HS-5 (cell line): ENCODE results near the gene AP5M1.
A peak's percentile ranks its signal among the peaks of the same experiment; 100 is the strongest.
"Not testable (repeated sequence)": the region's sequence is repeated elsewhere in the genome, so short reads cannot be mapped to it uniquely, and the experiment has no call there.

Source experiments
- DNase-seq: peaks from one replicate; pipeline ENCODE4 v3.0.0-alpha.2; 2012; ENCODE audit warnings: low read depth

The AP5M1 gene, protein sequence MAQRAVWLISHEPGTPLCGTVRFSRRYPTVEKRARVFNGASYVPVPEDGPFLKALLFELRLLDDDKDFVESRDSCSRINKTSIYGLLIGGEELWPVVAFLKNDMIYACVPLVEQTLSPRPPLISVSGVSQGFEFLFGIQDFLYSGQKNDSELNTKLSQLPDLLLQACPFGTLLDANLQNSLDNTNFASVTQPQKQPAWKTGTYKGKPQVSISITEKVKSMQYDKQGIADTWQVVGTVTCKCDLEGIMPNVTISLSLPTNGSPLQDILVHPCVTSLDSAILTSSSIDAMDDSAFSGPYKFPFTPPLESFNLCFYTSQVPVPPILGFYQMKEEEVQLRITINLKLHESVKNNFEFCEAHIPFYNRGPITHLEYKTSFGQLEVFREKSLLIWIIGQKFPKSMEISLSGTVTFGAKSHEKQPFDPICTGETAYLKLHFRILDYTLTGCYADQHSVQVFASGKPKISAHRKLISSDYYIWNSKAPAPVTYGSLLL

DNA sequence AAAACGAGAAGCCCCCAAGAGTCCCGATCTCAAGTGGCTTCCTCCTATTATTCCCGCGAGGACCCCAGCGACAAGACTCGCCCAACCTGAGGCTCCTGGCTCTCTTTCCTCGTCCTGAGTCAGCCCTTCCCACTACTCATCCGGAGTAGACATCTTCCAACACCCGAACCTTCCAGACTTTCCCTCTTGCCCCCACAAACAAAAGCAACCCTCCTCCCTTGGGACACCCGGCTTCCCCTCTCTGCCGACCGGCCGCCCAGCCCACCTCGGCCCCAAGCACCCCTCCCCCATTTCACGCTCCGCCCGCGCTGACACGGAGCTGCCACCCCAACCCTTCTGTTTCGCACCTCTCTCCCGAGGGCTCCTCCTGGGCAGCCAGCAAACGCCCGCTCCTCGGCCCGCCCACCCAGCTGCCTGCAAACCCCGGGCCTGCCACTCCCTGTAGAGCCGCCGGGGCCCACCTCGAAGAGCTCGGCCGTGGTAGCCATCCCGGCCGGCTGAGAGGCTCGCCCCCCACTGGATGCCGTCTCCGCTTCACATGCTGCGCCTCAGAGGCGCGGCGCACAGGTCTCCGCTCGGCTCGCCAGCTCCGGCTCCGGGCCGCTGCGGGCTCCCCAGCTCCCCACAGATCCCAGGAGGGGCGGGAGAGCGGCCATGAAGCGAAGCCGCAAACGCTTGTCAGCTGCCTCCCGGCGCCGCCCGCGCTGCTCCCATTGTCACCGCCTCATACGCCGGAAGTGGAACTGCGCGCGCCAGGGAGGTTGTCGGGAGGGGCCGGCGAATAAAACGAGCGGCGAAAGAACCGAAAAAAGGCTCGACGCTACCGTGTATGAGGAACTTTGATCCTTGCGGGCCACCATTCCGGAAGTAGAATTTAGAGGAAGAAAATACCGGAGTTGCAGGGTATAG is at the start of gene AP5M1, which contains the start of gene EXOC5:
AP5M1 (plus strand) TSS at position 811 of the 909 bp plus-strand sequence. CDS start 344 bp downstream, outside the sequence.
EXOC5 (minus strand) TSS at position 745 of the 909 bp plus-strand sequence; CDS start at position 488, 257 bp downstream.
- peak; percentile 62 for DNase-seq

DNA sequence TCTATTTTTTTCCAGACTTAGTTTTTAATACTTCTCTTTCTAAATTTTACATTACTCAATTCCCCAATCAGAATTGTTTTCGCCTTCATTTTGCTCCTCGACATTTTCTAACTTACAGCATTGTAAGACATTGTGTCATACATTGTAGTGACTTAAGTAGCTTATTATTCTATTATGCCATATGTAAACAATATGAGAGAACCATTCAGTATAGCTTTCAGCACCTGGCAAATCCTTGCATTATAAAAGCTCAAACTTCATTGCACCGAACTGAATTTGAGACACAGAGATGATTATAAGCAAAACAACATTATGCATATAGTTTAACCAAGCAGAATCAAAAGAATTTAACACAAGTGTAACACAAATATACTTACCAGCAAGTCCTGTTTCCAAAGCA is 46.8 kb upstream of the AP5M1 start:
- DNase-seq = no peak

DNA sequence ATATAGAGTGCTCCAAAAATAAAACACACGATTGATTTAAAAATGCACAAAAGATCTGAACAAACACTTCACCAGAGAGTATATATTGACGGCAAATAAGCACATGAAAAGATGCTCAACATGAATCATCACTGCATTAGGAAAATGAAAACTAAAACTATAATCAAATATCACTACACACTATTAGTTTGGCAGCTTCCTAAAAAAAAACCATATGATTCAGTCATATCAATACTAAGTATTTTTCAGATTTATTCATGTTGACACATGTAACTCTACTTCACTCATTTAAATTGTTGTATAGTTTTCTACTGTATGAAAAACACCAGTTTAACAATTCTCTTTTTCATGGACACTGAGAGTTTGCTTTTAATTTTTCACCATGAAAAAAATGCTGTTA is 41.7 kb upstream of the AP5M1 start:
- DNase-seq = no peak

DNA sequence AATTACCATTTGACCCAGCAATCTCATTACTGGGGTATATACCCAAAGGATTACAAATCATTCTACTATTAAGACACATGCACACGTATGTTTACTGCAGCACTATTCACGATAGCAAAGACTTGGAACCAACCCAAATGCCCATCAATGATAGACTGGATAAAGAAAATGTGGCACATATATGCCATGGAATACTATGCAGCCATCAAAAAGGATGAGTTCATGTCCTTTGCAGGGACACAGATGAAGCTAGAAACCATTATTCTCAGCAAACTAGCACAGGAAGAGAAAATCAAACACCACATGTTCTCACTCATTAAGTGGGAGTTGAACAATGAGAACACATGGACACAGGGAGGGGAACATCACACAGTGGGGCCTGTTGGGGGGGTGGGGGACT is 40.5 kb upstream of the AP5M1 start:
- not testable (repeated sequence) for DNase-seq

DNA sequence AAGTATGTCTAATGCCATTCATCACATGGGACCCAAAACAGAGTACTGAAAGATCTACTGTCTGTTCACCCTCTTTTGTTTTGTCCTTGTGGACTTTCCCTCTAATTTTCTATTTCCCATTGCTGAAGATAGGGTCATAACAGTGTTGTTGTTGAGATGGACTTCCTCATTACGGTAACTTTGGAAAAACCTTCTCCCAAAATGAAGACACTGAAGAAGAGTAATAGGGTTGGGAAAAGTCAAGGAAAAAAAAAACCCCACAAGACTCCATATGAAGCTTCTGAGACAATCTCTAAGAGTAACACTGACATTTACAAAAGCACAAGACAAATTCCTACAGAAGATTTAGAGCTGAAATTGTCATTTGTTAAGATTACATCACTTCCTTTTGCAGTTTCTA is 36.8 kb upstream of the AP5M1 start:
- DNase-seq = no peak

DNA sequence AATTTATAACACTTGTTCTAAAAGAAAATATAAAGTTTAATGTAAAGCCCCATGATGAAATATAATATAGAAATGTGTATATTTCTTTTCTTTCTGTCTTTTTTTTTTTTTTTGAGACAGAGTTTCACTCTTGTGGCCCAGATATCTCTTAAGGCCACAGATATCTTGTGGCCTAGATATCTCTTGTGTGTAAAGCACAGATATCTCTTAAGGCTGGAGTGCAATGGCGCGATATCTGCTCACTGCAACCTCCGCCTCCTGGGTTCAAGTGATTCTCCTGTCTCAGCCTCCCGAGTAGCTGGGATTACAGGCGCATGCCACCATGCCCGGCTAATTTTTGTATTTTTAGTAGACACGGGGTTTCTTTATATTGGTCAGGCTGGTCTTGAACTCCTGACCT is 28.7 kb upstream of the AP5M1 start:
- not testable (repeated sequence) for DNase-seq

DNA sequence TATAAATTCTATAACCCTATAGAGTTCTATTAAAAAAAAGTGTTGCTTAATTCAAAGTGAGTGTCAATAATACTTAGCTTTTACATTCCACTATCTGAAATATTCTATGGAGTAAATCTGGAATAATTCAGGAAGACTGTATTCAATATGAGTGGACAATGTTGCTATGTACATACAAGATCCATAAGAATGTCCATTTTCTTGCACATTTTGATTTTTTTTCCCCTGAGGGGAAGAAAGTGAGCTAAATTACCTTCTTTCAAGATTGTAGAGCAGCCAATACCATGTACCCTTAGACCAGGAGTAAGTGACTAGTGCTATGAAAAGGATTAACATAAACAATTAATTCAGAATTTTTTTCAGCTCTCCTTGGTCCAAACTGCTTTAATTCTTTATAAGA is 25.5 kb upstream of the AP5M1 start:
- no peak for DNase-seq

DNA sequence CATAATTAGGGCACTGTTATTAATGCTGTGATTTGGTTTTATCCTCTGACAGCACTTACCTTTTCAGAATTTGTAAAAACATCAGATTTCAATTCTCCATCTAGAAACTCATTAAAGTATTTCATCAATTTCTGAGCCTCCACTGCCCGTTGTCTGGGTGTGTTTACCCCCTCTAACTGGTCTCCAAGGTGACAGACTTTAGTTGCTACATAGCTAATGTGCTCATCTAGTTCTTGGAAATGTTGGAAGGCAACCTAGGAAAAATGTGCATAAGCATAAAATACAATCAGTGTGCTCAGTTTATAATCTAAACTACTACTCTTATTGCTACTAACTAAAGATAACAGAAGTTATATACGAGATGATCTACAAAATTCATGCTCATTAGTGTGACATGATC is 24.7 kb upstream of the AP5M1 start:
- DNase-seq = no peak

DNA sequence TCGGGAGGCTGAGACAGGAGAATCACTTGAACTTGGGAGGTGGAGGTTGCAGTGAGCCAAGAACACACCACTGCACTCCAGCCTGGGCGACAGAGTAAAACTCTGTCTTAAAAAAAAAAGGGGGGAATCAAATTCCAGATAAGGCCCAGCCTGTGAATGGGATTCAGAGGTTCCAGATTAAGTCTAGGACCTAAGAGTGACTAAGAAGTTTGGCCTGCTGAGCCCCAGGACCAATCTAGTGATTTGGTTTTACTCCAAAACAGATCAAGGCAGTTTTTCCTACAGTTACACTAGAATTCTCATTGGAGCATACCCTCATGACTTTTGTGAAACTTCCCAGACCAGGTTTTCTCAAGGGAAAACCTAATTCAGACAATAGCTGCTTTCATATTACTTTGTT is 22.8 kb upstream of the AP5M1 start:
- DNase-seq = no peak

DNA sequence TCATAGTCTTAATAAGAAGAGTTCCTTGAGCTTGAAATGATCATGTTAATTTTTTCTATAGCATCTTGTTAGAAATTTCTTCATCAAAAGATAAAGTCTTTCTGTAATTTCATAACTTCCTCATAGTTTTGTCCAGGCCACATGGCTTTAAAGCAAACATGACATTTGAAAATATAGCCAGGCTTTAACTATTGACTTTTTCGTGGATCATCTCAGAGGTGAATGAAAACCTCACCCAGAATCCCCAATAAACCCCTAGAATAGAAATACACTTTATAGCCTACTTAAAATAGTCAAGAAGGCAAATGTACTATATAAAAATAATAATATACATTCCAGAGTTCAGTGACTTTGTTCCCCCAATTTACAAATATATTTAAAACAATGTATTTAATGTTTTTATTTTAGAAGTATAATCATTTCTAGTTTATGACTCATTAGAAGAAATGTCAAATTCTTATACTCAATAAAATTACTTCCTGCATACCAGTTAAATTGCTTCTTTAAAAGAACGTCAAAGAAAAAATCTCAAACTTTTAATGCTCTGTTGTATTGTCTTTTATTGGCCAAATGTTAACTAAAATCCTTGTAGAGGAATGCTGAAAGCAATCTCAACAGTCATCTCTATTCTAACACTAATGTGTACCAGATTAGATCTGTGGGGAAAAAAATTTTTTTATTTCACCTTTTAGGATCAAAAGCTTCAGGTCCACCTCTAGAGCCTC is 21.7 kb upstream of the AP5M1 start:
- DNase-seq = no peak

DNA sequence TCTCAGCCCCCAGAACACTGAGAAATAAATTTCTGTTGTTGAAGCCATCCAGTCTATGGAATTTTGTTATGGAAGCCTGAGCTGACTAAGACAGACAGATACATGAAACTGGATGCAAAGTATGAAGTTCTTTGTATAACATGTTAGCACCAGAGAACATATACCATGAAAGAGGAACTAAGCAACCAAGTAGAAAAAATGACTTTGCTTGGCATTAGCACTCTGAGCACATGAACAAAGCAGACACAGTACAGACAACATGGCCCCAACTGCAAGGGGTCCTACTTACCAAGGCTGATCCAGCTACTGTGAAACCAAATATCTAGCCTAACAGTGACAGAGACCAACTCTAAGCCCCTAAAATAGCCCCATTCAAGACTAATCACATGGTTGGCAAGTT is 13.9 kb upstream of the AP5M1 start:
- no peak for DNase-seq

DNA sequence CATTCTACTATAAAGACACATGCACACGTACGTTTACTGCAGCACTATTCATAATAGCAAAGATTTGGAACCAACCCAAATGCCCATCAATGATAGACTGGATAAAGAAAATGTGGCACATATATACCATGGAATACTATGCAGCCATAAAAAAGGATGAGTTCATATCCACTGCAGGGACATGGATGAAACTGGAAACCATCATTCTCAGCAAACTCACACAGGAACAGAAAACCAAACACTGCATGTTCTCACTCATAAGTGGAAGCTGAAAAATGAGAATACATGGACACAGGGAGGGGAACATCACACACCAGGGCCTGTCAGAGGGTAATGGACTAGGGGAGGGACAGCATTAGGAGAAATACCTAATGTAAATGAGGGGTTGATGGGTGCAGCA is 10.6 kb upstream of the AP5M1 start:
- not testable (repeated sequence) for DNase-seq

DNA sequence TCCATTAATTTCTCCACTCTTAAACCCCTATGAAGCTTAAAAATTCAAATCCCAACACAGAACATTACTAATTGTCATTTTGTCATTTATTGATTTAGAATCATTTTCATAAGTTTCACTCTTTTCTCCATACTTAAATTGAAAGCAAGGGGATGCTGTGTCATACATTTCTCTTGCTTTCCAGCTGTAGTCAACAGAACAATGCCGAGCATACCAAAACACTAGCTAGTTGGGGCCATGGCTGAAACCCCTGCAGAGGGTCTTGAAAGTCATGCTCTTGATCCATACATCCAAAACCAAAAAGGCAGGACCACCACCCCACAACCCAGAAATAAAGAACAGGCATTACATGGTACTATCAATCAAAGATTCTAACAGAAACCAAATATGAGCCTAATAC is 9.1 kb upstream of the AP5M1 start:
- DNase-seq = no peak

DNA sequence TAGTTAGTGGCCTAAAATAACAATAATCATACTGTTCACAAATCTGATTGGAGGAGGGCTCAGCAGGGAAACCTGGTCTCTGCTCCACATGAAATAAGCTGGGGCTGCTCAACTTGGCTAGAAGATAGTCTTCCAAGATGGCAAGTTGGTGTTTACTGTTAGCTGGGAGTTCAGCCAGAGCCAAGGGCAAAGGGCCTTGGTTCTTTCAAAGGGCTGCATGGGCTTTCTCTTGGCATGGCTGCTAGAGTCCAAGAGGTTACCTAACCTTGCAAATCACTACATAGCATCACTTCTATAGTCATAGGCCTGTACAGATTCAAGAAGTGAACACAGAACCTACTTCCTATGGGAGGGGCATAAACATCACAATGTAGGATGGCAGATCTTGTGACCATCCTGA is 7.2 kb upstream of the AP5M1 start:
- DNase-seq = no peak

DNA sequence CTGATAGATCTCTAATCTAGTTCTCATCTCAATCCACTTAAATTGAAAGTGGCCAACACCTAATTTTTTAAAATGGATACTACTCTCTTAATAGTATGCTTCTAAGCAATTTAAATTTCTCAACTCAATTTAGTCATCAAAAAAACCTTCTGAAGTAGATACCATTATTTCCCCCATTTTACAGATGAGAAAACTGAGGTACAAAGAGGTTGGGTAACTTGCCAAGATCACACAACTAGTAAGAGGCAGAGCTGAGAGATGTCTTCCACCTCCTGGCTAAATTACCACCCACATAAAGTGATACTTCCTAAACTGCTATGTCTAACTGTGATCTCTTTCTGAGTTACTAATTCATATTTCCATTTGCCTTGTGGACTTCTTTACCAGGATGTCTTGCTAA is 6.7 kb upstream of the AP5M1 start:
- DNase-seq = no peak

DNA sequence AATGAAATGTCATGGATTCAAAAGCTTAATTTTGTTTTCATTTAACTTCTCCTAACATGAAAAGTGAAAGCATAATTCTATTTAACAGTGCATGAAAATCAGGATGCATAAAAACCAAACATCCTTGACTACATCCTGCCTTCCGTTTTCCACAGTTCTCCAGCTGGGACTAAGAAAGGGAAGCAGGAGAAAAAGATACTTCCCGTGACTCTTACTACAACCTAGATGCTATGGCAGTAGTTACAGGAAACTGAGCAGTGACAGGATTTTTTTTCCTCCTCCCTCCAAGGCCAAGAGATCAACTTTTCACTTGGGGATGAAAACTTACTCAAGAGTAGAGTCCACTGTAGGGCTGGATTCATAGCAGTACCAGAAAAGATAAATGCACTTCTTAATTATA is 2.7 kb upstream of the AP5M1 start:
- no peak for DNase-seq

DNA sequence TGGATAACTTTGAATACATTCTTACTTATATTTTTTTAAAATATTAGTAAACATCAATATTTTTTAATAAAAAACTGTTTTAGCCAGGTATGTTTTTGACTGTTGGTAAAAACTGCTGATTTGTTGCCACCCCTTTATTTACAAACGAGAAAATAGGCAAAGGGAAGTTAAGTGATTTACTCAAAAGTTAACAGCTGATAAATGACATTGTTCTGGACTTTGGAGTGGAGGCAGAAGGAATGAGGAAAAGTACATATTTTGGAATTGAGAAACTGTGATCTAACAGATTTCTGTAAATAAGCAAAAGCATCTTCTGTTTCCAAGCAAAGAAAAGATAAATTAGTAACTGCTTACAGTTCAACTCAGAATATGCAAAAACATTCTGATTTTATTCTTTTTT is 4.5 kb downstream of the AP5M1 start:
- DNase-seq = no peak

DNA sequence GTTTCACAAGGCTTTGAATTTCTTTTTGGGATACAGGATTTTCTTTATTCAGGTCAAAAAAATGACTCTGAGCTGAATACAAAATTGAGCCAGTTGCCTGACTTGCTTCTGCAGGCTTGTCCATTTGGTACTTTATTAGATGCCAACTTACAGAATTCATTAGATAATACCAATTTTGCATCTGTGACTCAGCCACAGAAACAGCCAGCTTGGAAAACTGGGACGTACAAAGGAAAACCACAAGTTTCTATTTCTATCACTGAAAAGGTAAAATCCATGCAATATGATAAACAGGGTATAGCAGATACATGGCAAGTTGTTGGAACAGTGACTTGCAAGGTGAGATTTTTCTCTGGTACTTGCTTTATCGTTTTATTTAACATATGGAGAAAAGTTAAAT is 5.8 kb downstream of the AP5M1 start:
- DNase-seq = no peak

DNA sequence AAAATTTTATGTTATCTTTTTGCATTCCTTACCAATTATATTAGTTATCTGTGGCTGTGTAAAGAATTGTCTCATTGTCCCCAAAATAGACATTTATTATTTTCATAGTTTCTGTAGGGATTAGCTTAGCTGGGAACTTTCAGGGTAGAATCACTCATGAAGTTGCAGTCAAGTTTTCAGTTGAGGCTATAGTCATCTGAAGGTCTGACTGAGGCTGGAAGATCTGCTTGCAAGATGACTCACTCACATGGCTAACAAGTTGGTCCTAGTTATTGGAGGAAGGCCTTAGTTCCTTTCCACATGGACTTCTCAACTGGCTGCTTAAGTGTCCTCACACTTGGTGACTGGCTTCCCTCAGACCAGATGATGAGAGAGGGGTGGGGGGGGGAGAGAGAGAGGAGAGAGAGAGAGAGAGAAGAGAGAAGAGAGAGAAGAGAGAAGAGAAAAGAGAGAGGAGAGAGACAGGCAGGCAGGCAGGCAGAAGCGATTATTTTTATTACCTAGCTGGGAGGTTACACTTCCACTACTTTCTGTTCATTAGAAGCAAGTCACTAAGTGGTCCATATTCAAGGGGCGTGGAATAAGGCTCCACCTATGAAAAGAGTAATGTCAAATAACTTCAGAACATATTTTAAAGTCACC is 6.4 kb downstream of the AP5M1 start:
- no peak for DNase-seq

DNA sequence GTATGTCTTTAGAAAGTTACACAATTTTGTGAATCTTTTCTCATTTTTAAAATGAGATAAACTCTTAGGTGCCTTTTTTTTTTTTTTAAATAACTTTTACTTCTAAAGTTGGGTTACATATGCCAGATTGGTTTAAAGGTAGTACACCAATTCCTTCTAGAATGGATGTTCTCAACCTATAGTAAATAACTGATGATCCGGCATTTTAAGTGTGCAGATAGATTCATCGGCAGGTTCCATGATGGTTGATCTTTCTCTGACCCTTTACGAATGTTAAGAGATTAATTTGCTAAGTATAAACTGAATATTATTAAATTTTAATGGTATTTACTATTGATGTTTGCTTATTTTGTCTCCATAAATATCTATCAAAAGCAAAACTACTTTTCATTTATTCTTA is 8.3 kb downstream of the AP5M1 start:
- no peak for DNase-seq

DNA sequence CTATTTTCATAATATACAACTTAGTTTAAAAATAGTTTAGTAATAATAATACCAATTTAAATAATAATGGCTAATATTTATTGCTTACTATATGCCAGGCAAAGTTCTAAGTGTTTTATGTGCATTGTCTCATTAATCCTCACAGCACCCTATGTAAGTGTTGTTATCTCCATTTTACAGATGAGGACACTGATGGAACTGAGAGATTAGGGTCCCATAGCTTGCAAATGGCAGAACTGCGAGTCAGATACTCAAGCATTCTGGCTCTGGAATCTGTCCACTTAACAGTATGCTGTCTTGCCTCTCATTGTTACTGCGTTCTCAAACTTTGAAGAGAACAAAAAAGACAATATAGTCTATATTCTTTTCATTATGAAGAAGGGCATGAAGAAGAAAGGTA is 19.0 kb downstream of the AP5M1 start:
- DNase-seq = no peak

DNA sequence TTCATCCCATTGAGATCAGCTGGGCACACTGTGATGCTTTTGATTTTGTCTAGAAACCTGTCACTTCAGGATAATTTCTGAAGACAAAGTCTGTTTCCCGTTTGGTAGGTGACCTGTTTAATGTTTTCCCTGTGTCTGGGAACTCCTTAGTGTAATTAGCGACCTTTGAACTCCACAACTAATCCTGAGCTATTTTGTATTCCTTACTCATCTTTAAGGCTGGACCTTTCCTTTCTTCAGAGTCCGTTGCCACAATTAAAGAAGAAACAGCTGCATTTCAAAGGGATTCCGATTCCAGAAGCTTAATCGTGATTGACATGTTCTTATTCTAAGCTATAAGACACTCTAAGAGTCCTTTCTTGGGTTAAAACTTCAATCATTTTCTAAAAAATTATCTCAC is 22.0 kb downstream of the AP5M1 start:
- no peak for DNase-seq
